H9 (cell line): ENCODE data around the gene TMC8. TPM values are rescaled to one million over a fixed set of nuclear protein-coding genes. Genes with fewer than 3 reads are reported as not detected.
A peak's percentile ranks its signal among the peaks of the same experiment; 100 is the strongest.

Source experiments
- DNase-seq: peaks from one replicate; pipeline ENCODE4 v3.0.0-alpha.2; 2017
- H2AFZ ChIP-seq: one replicate; pipeline ENCODE4 v1.6.1; 2013; ENCODE audit warnings: mild to moderate bottlenecking, low read length, control low read depth, moderate library complexity
- H2AK5ac ChIP-seq: 2 replicates; pipeline ENCODE4 v1.6.1; 2013; ENCODE audit warnings: low read length, control low read depth, mixed read lengths; ENCODE audit not compliant: insufficient read length
- H2BK120ac ChIP-seq: one replicate; pipeline ENCODE4 v1.6.1; 2013; ENCODE audit warnings: low read depth, mild to moderate bottlenecking, low read length, control low read depth, inconsistent platforms; ENCODE audit not compliant: poor library complexity, severe bottlenecking
- H2BK12ac ChIP-seq: 2 replicates; pipeline ENCODE4 v1.6.1; 2013; ENCODE audit warnings: low read length, control low read depth, mixed read lengths, low read depth; ENCODE audit not compliant: insufficient read length
- H2BK15ac ChIP-seq: 2 replicates; pipeline ENCODE4 v1.6.1; 2013; ENCODE audit warnings: low read depth, low read length, control low read depth
- H2BK20ac ChIP-seq: one replicate; pipeline ENCODE4 v1.6.1; 2013; ENCODE audit warnings: low read depth, mild to moderate bottlenecking, low read length, control low read depth, inconsistent platforms; ENCODE audit not compliant: poor library complexity, severe bottlenecking
- H2BK5ac ChIP-seq: 2 replicates; pipeline ENCODE4 v1.6.1; 2013; ENCODE audit warnings: low read length, control low read depth, mixed read lengths; ENCODE audit not compliant: insufficient read length
- H3K14ac ChIP-seq: 2 replicates; pipeline ENCODE4 v1.6.1; 2013; ENCODE audit warnings: low read length, control low read depth; ENCODE audit not compliant: insufficient read depth
- H3K18ac ChIP-seq: 2 replicates; pipeline ENCODE4 v1.6.1; 2013; ENCODE audit warnings: low read depth, mild to moderate bottlenecking, mixed read lengths, low read length, control low read depth; ENCODE audit not compliant: insufficient read length
- H3K23ac ChIP-seq: 2 replicates; pipeline ENCODE4 v1.6.1; 2013; ENCODE audit warnings: low read length, control low read depth, mixed read lengths, low read depth; ENCODE audit not compliant: insufficient read length
- H3K23me2 ChIP-seq: 2 replicates; pipeline ENCODE4 v1.6.1; 2013; ENCODE audit warnings: low read depth, mild to moderate bottlenecking, mixed read lengths, low read length, control low read depth; ENCODE audit not compliant: insufficient read length, poor library complexity, severe bottlenecking
- H3K27ac ChIP-seq: 2 replicates; pipeline ENCODE4 v1.5.1; 2013; ENCODE audit warnings: low read length, control low read depth, mixed read lengths, low read depth; ENCODE audit not compliant: insufficient read length
- H3K27me3 ChIP-seq: 2 replicates; pipeline ENCODE4 v1.6.1; 2013; ENCODE audit warnings: low read length, control low read depth, inconsistent platforms; ENCODE audit not compliant: insufficient read depth
- H3K4ac ChIP-seq: 2 replicates; pipeline ENCODE4 v1.6.1; 2013; ENCODE audit warnings: low read depth, mild to moderate bottlenecking, control low read depth, inconsistent platforms, low read length, moderate library complexity
- H3K4me1 ChIP-seq: 2 replicates; pipeline ENCODE4 v1.6.1; 2013; ENCODE audit warnings: low read length, control low read depth, inconsistent platforms; ENCODE audit not compliant: insufficient read depth
- H3K4me2 ChIP-seq: 2 replicates; pipeline ENCODE4 v1.6.1; 2013; ENCODE audit warnings: low read length, control low read depth, mixed read lengths; ENCODE audit not compliant: insufficient read length, insufficient read depth
- H3K56ac ChIP-seq: 2 replicates; pipeline ENCODE4 v1.6.1; 2013; ENCODE audit warnings: low read depth, mild to moderate bottlenecking, mixed read lengths, low read length, control low read depth; ENCODE audit not compliant: insufficient read length
- H3K79me1 ChIP-seq: 2 replicates; pipeline ENCODE4 v1.6.1; 2013; ENCODE audit warnings: low read depth, mild to moderate bottlenecking, moderate library complexity, low read length, control low read depth, inconsistent platforms; ENCODE audit not compliant: insufficient read depth, poor library complexity, severe bottlenecking
- H3K79me2 ChIP-seq: 2 replicates; pipeline ENCODE4 v1.6.1; 2013; ENCODE audit warnings: low read length, control low read depth, inconsistent platforms; ENCODE audit not compliant: insufficient read depth
- H3K9ac ChIP-seq: 2 replicates; pipeline ENCODE4 v1.6.1; 2013; ENCODE audit warnings: low read length, control low read depth, mixed read lengths; ENCODE audit not compliant: insufficient read length; ENCODE audit errors: extremely low read depth
- H3K9me3 ChIP-seq: one replicate; pipeline ENCODE4 v1.6.1; 2013; ENCODE audit warnings: low read depth, low read length, inconsistent platforms; ENCODE audit not compliant: control insufficient read depth
- H3T11ph ChIP-seq: one replicate; pipeline ENCODE4 v1.6.1; 2013; ENCODE audit warnings: mild to moderate bottlenecking, low read length, control low read depth, inconsistent platforms
- H4K20me1 ChIP-seq: one replicate; pipeline ENCODE4 v1.6.1; 2013; ENCODE audit not compliant: control insufficient read depth, insufficient read length, insufficient read depth
- H4K5ac ChIP-seq: 2 replicates; pipeline ENCODE4 v1.6.1; 2013; ENCODE audit warnings: low read depth, mild to moderate bottlenecking, mixed read lengths, low read length, control low read depth; ENCODE audit not compliant: insufficient read length
- H4K8ac ChIP-seq: replicated peaks from 2 replicates; pipeline ENCODE4 v1.6.1; 2013; ENCODE audit warnings: low read length, control low read depth, mixed read lengths, low read depth; ENCODE audit not compliant: insufficient read length
- H4K91ac ChIP-seq: 2 replicates; pipeline ENCODE4 v1.6.1; 2013; ENCODE audit warnings: low read depth, mild to moderate bottlenecking, moderate library complexity, mixed read lengths, low read length, control low read depth; ENCODE audit not compliant: insufficient read length
- H3K27ac Mint-ChIP-seq, 3 experiments: 2 replicates in 2 of 3; 3 replicates in 1 of 3; pipeline ENCODE4 v1.8.0; 2020 to 2021; ENCODE audit warnings: mixed read lengths in 3 of 3, mild to moderate bottlenecking in 1 of 3, moderate library complexity in 1 of 3
- H3K27me3 Mint-ChIP-seq: 2 replicates; pipeline ENCODE4 v1.8.0; 2021; ENCODE audit warnings: low read depth, mild to moderate bottlenecking, moderate library complexity, mixed read lengths
- H3K36me3 Mint-ChIP-seq, 3 experiments: 2 replicates in 2 of 3; 3 replicates in 1 of 3; pipeline ENCODE4 v1.8.0; 2020 to 2021; ENCODE audit warnings: low read depth in 3 of 3, mixed read lengths in 3 of 3; ENCODE audit not compliant: insufficient read depth in 1 of 3
- H3K4me1 Mint-ChIP-seq, 2 experiments: 2 replicates each; pipeline ENCODE4 v1.8.0; 2020; ENCODE audit warnings: mixed read lengths in 2 of 2
- H3K4me3 Mint-ChIP-seq, 2 experiments: 2 replicates in 1 of 2; 3 replicates in 1 of 2; pipeline ENCODE4 v1.8.0; 2020 to 2021; ENCODE audit warnings: mild to moderate bottlenecking in 2 of 2, mixed read lengths in 2 of 2, moderate library complexity in 1 of 2
- H3K9me3 Mint-ChIP-seq, 2 experiments: 2 replicates in 1 of 2; 3 replicates in 1 of 2; pipeline ENCODE4 v1.8.0; 2020; ENCODE audit warnings: mild to moderate bottlenecking in 2 of 2, mixed read lengths in 2 of 2, moderate library complexity in 1 of 2
- CTCF ChIP-seq: fragments of 200-600 bp; sonication (generic); conservative IDR thresholded peaks from 3 replicates; pipeline ENCODE4 v1.8.0; 2021; ENCODE audit warnings: antibody characterized with exemption, mild to moderate bottlenecking
- WGBS: extraction: QIAGEN DNeasy Blood & Tissue Kit; methylation state at CpG from one replicate; pipeline ENCODE4 v1.1.7; 2013; ENCODE audit warnings: missing lambda C conversion rate, low lambda C conversion rate, mixed read lengths; ENCODE audit not compliant: insufficient read length; ENCODE audit errors: extremely low coverage; 5-methylcytosine and 5-hydroxymethylcytosine counted together
- total RNA-seq: library from RNA; stranded (reverse); gene quantifications from 2 replicates; pipeline ENCODE4 v1.2.1, GENCODE V29; 2021

TMC8 gene
- total RNA-seq, 1 experiment from 2014 or later = 1.0 TPM

GRCh38 chr17:78148286-78149016, 17.9 kb downstream of the TMC8 start:
- Histone ChIP-seq H3K27ac (no peak overlapping the region), H3K27me3 (no peaks in the 10 kb centered on the region), H3T11ph (no peak overlapping the region), H2AFZ (no peak overlapping the region), H4K5ac (no peak overlapping the region), H2AK5ac (no peak overlapping the region), H3K14ac (no peak overlapping the region; the same call in 1 of the 2 replicates), H4K91ac (no peak overlapping the region), H3K23me2 (no peaks in the 10 kb centered on the region), H2BK12ac (no peak overlapping the region), H3K79me1 (no peaks in the 10 kb centered on the region), H3K79me2 (no peaks in the 10 kb centered on the region), H2BK5ac (no peak overlapping the region), H3K23ac (no peak overlapping the region), H2BK15ac (no peak overlapping the region), H3K4me2 (no peak overlapping the region), H4K20me1 (no peaks in the 10 kb centered on the region), H3K18ac (no peak overlapping the region), H3K4me1 (no peaks in the 10 kb centered on the region), H2BK20ac (no peak overlapping the region), H3K56ac (no peak overlapping the region), H4K8ac (no peak overlapping the region), H3K9me3 (no peaks in the 10 kb centered on the region), H2BK120ac (no peak overlapping the region), H3K9ac (no peak overlapping the region), H3K4ac (no peak overlapping the region)
- Mint-ChIP-seq H3K27ac (peak overlapping the region in 1 of 3 experiments; percentile 63; a peak in 1 of 7 replicates), H3K4me1 (peaks cover 5 to 9% of the 10 kb centered on the region in 2 experiments; a peak in 3 of 4 replicates), H3K36me3 (no peaks in the 10 kb centered on the region), H3K9me3 (no peaks in the 10 kb centered on the region), H3K4me3 (no peak overlapping the region), H3K27me3 (no peaks in the 10 kb centered on the region)
- no CpG with 5 or more reads among the region's 14 CpGs for WGBS
- DNase-seq = no peak
- TF ChIP-seq CTCF = no peak
